ENCODE results near the gene OR13J1.
"Not testable (repeated sequence)": the region's sequence is repeated elsewhere in the genome, so short reads cannot be mapped to it uniquely, and the experiment has no call there.

The OR13J1 gene, protein sequence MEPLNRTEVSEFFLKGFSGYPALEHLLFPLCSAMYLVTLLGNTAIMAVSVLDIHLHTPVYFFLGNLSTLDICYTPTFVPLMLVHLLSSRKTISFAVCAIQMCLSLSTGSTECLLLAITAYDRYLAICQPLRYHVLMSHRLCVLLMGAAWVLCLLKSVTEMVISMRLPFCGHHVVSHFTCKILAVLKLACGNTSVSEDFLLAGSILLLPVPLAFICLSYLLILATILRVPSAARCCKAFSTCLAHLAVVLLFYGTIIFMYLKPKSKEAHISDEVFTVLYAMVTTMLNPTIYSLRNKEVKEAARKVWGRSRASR

DNA sequence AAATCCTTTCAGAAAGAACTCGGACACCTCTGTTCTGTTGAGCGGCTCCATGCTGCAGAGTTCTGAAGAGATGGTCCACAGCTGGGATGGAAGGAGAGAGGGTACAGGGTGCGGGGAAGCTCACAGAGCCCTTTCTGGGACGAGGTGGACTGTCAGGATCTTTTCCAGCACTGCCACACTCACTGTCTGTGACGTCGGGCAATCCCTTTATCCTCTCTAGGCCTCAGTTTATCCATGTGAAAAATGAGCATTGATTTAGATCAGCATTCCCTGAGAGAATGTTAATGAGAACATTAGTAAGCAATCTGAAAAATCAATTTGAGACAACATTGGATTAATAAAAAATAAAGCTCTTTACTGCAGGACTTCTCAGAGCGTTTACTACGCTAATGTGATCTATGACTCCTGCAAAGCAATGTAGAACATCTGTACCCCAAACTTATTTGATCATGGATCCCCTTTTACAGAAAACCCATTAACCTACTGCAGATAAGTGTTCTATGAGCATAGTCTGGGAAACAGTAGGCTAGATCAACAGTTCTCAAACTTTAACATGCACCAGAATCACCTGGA, at the start of gene OR13J1:
Gene OR13J1 (minus strand): TSS at position 51 of the 573 bp plus-strand sequence. CDS start 0 bp downstream, at position 51.
- DNase-seq = no peak

DNA sequence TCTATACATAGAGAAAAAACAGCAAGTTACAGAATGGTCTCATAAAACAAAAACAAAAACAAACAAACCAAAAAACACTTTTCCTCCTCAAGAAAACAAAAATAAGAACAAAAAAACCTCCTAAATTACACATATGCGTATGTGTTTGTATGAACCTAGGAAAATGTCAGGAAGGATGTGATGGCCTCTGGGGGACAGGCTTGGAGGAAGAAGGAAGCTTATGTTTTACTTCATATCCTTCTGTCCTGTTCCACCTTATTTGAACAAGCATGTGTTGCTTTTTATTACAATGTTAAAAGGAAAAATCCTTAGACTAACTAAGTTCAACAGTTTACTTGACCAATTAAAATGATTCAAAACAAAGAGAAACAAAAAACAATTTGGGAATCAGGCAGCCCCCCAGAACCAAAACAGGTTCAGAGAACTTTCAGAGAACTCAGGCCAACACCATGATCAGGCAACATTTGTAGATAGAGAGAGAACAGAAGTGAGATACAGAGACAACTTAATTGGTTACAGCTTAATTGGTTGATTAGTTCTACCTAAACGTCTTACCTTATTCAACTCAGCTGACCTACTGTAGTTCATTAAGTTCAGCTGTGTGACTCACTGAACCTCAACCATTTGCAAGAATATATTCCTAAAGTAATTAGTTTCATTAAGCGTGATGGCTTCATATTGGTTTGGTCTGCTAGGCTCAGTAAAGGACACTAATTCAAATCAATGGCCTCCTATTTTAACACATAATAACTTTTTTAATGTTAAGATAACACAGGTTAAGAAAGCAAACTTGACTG, 49.2 kb upstream of the OR13J1 start:
- DNase-seq = no peak

- DNase-seq = no peak
Measured at GRCh38 chr9:35918780-35919179, 48.6 kb upstream of the OR13J1 start.

GRCh38 chr9:35917261-35917660, 47.1 kb upstream of the OR13J1 start:
- no peak for DNase-seq

- DNase-seq = no peak
Measured at GRCh38 chr9:35915681-35916294, 45.6 kb upstream of the OR13J1 start.

DNA sequence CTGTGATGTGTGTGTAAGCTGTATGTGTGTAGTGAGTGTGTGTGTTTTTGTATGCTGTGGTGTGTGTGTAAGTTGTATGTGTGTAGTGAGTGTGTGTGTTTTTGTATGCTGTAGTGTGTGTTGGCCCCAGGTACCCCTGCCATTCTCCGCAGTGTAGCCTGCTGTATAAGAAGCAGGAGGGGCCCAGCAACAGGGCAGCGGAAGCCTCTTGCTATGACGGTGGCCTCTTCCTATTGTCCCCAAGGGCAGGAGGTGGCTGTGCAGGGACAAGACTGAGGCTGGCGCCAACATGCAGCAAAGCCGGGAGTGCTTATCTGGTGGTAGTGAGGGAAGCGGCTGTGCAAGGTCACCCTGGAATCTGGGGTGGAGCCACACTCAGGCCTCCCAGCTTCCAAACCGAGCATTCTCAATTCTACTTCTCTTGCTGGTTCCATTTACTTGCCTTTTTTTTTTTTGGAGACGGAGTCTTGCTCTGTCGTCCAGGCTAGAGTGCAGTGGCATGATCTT, 44.2 kb upstream of the OR13J1 start:
- no peak for DNase-seq

DNA sequence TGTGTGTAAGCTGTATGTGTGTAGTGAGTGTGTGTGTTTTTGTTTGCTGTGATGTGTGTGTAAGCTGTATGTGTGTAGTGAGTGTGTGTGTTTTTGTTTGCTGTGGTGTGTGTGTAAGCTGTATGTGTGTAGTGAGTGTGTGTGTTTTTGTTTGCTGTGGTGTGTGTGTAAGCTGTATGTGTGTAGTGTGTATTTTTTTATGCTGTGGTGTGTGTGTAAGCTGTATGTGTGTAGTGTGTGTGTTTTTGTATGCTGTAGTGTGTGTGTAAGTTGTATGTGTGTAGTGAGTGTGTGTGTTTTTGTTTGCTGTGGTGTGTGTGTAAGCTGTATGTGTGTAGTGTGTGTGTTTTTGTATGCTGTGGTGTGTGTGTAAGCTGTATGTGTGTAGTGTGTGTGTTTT, 43.2 kb upstream of the OR13J1 start:
- not testable (repeated sequence) for DNase-seq

GRCh38 chr9:35912791-35913400, 42.7 kb upstream of the OR13J1 start:
- DNase-seq = no peak

GRCh38 chr9:35911690-35912089, 41.5 kb upstream of the OR13J1 start:
- no peak for DNase-seq

GRCh38 chr9:35910613-35911359, 40.6 kb upstream of the OR13J1 start:
- DNase-seq = no peak

- no peak for DNase-seq
Measured at GRCh38 chr9:35909687-35910612, 39.7 kb upstream of the OR13J1 start.

GRCh38 chr9:35909274-35909673, 39.1 kb upstream of the OR13J1 start, which contains the start of gene SPAAR:
Gene SPAAR, plus strand, starts transcription at chr9:35909490. Its CDS starts 974 bp downstream, at chr9:35910464.
- no peak for DNase-seq

DNA sequence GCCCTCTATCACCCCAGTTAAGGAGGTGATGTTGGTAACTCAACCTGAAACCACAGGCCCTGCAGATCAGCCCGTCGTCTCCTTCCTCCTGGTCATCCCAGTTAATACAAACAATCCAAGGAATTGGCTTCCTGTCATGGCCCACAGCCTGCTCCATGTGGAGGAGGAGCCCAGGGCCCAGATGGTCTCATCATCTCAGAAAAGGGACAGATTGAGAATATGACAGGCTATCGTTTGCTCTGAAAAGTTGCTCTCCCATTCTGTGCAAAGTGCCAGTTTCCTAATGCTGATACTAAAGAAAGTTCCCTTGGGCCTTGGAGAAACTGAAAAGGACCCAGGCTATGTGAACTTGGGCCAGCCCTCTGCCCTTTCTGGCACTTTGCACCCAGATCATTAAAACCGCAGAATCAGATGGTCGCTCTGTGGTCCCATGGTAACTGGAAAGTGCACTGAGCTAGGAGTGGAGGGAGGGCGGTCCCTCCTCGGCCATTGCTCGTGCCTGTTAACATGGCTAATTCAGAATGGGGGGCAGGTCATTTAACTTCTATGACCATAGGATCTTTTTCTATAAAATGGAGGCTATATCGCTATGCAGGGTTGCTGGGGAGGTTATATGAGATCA, 38.4 kb upstream of the OR13J1 start:
- DNase-seq = no peak

DNA sequence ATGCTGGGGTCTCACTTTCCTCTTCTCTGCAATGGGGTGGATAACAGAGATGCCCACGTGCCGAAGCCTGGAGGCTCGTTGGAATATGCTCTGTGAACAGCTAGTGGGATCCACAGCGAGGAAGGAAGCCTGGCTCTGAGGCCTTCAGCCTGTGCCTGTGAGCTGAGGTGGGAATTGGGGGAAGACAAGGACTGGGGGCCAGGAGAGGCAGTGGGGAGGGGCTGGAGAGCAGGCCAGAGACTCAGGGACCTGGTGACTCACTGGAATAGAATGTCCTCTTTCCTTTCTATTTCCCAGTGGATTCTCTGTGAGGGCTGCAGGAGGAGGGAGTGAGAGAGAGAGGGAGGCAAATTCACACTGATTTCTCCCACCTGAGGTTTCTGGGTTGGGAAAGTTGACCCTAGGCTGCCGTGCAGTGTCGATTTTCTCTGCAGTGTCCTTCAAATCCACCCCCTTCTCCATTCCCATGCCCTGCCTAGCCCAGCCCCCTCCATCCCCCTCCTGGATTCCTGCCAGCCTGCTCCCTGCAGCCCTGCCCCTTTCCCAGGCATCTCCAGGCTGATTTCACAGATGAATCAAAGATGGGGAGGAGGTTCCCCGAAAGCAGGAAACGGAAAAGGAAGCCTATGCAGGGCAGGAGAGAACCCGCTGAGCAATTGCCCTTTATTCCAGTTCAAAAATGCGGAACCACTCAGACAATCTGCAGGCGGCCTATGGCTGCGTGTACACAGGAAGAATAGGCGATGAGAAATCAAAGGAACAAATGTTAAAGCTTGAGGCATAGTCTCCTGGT, 37.7 kb upstream of the OR13J1 start:
- DNase-seq = no peak

- no peak for DNase-seq
Measured at GRCh38 chr9:35906923-35907699, 36.9 kb upstream of the OR13J1 start.

DNA sequence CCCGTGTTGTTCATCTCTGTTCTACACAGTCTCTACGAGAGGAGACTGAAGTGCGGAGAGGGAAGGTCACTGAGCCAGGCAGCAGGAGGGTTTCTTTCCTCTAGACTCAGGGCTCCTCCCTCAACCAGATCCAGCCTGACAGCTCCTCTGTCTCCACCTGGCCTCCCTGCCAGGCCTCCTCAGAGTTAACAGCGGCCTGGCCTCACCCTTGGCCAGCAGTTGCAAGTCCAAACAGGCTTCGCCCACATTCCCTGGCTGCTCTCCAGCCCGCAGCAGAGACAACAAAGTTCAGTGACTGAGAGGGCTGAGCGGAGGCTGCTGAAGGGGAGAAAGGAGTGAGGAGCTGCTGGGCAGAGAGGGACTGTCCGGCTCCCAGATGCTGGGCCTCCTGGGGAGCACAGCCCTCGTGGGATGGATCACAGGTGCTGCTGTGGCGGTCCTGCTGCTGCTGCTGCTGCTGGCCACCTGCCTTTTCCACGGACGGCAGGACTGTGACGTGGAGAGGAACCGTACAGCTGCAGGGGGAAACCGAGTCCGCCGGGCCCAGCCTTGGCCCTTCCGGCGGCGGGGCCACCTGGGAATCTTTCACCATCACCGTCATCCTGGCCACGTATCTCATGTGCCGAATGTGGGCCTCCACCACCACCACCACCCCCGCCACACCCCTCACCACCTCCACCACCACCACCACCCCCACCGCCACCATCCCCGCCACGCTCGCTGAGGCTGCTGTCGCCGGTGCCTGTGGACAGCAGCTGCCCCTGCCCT, 35.9 kb upstream of the OR13J1 start, which contains the start of gene HRCT1:
Gene HRCT1 (plus strand): TSS at position 291 of the 768 bp plus-strand sequence. CDS start 86 bp downstream, at position 377.
- peak; percentile 29 for DNase-seq

GRCh38 chr9:35905051-35905781, 35.0 kb upstream of the OR13J1 start:
- DNase-seq = no peak
